HepG2 (cell line): ENCODE data around the gene ZBTB22. TPM values are rescaled to one million over a fixed set of nuclear protein-coding genes. Genes with fewer than 3 reads are reported as not detected.

Experiments used
- ATAC-seq: fragments of 200-7000 bp; cut with Tn5 transposase; 3 replicates; pipeline ENCODE4 v1.9.1; 2020; ENCODE audit warnings: mild to moderate bottlenecking, moderate library complexity
- BruUV-seq: library from RNA; stranded (reverse); fragments of 400-500 nt; replicated peaks from 2 replicates; lab custom pipeline; 2021; lab: Mats Ljungman, UMichigan
- CTCF ChIA-PET: fragments of 300-600 bp; formaldehyde crosslinking; extraction: SDS; loops from one replicate; lab custom pipeline; 2021; ENCODE audit warnings: low total read pairs, inconsistent platforms, low intra/inter-chr PET ratio; lab: Yijun Ruan, JAX
- POLR2A ChIA-PET: fragments of 350-600 bp; sonication (Branson Sonifier 250); formaldehyde crosslinking; loops from one replicate; lab custom pipeline; 2020; ENCODE audit warnings: antibody characterized with exemption, inconsistent platforms; lab: Yijun Ruan, JAX
- DNase-seq: peaks from one replicate; pipeline ENCODE4 v3.0.0-alpha.2; 2015; ENCODE audit warnings: low spot score
- FAIRE-seq: peaks from 3 replicates; lab custom pipeline; 2011; peaks lifted over from hg19 to GRCh38; lab: Jason Lieb, UNC
- H2AFZ ChIP-seq: one replicate; pipeline ENCODE4 v1.6.1; 2011; ENCODE audit warnings: low read length, inconsistent platforms
- H3K27ac ChIP-seq: fragments of 300-600 bp; 3 replicates; pipeline ENCODE4 v1.8.0; 2011; ENCODE audit warnings: mixed run types, mild to moderate bottlenecking, mixed read lengths, low read length, inconsistent platforms; ENCODE audit not compliant: insufficient read depth; ENCODE audit errors: extremely low read length
- H3K27me3 ChIP-seq, 2 experiments: fragments of 200-600 bp in 1 of 2; 2 replicates in 1 of 2; 3 replicates in 1 of 2; pipeline versions ENCODE4 v1.6.0 to v1.8.0; 2011; ENCODE audit warnings: low read length in 2 of 2, mild to moderate bottlenecking in 2 of 2, moderate library complexity in 2 of 2, inconsistent platforms in 1 of 2; ENCODE audit not compliant: insufficient read depth in 2 of 2, control insufficient read depth in 1 of 2
- H3K36me3 ChIP-seq, 2 experiments: fragments of 200-600 bp in 1 of 2; replicated peaks in 1 of 2; 2 replicates in 1 of 2; 3 replicates in 1 of 2; pipeline versions ENCODE4 v1.5.1 to v1.8.0; 2011; ENCODE audit warnings: low read length in 2 of 2, inconsistent platforms in 1 of 2; ENCODE audit not compliant: insufficient read depth in 2 of 2, control insufficient read depth in 1 of 2
- H3K4me1 ChIP-seq: 2 replicates; pipeline ENCODE4 v1.5.1; 2012; ENCODE audit warnings: low read length, inconsistent platforms; ENCODE audit not compliant: insufficient read depth
- H3K4me2 ChIP-seq: 2 replicates; pipeline ENCODE4 v1.6.0; 2011; ENCODE audit warnings: low read depth, low read length, inconsistent platforms
- H3K4me3 ChIP-seq, 3 experiments: fragments of 200-600 bp in 1 of 3; sonication (generic), shearing (Covaris generic) in 1 of 3; replicated peaks in 1 of 3; 2 replicates each; pipeline ENCODE4 v1.5.1; 2011 to 2016; ENCODE audit warnings: low read length in 3 of 3, inconsistent platforms in 2 of 3, low read depth in 2 of 3, mild to moderate bottlenecking in 2 of 3, control low read depth in 1 of 3, mixed read lengths in 1 of 3; ENCODE audit not compliant: insufficient read depth in 1 of 3
- H3K79me2 ChIP-seq: one replicate; pipeline ENCODE4 v1.6.1; 2011; ENCODE audit warnings: low read length, inconsistent platforms; ENCODE audit not compliant: insufficient read depth
- H3K9ac ChIP-seq: 2 replicates; pipeline ENCODE4 v1.6.0; 2011; ENCODE audit warnings: mild to moderate bottlenecking, low read depth, low read length, inconsistent platforms; ENCODE audit not compliant: insufficient read depth
- H3K9me3 ChIP-seq: 2 replicates; pipeline ENCODE4 v1.5.1; 2012; ENCODE audit warnings: mild to moderate bottlenecking, low read length
- H4K20me1 ChIP-seq: 2 replicates; pipeline ENCODE4 v1.6.0; 2011; ENCODE audit warnings: inconsistent platforms, mild to moderate bottlenecking, low read length, moderate library complexity; ENCODE audit not compliant: insufficient read depth
- ELF3 ChIP-seq: IDR thresholded peaks from 2 replicates; pipeline ENCODE4 v1.6.1; 2016; ENCODE audit warnings: missing genetic modification reagents, missing compliant biosample characterization
- HOXD1 ChIP-seq: sonication (generic); formaldehyde crosslinking; IDR thresholded peaks from 2 replicates; pipeline ENCODE4 v1.5.0; 2020; ENCODE audit warnings: missing genetic modification reagents
- JDP2 ChIP-seq: sonication (generic); formaldehyde crosslinking; IDR thresholded peaks from 2 replicates; pipeline ENCODE4 v1.8.1; 2022; ENCODE audit warnings: missing genetic modification reagents, borderline replicate concordance
- MBD4 ChIP-seq: IDR thresholded peaks from 2 replicates; pipeline ENCODE4 v1.6.1; 2012; ENCODE audit warnings: low read length, inconsistent platforms, borderline replicate concordance
- MEF2D ChIP-seq: sonication (generic); formaldehyde crosslinking; IDR thresholded peaks from 2 replicates; pipeline ENCODE4 v1.5.1; 2020; ENCODE audit warnings: mild to moderate bottlenecking, missing genetic modification reagents
- MIER2 ChIP-seq: IDR thresholded peaks from 2 replicates; pipeline ENCODE4 v1.6.1; 2016; ENCODE audit warnings: missing biosample characterization, missing genetic modification reagents
- POLR2A ChIP-seq, 2 experiments: IDR thresholded peaks; 2 replicates each; pipeline ENCODE4 v1.6.1; 2011; ENCODE audit warnings: low read depth in 2 of 2, low read length in 2 of 2, mild to moderate bottlenecking in 1 of 2, moderate library complexity in 1 of 2; ENCODE audit not compliant: insufficient read depth in 1 of 2
- POLR2AphosphoS2 ChIP-seq: IDR thresholded peaks from 2 replicates; pipeline ENCODE4 v1.6.1; 2011; ENCODE audit warnings: low read depth, low read length, improper control_type of control experiment
- POLR2AphosphoS5 ChIP-seq: IDR thresholded peaks from 2 replicates; pipeline ENCODE4 v1.6.1; 2012; ENCODE audit warnings: low read depth, low read length
- XBP1 ChIP-seq: sonication (generic); formaldehyde crosslinking; IDR thresholded peaks from 2 replicates; pipeline ENCODE4 v1.5.0; 2020; ENCODE audit warnings: missing genetic modification reagents
- ZNF335 ChIP-seq: sonication (generic); formaldehyde crosslinking; IDR thresholded peaks from 2 replicates; pipeline ENCODE4 v1.4.0; 2020; ENCODE audit warnings: missing genetic modification reagents
- ZNF569 ChIP-seq: sonication (generic); formaldehyde crosslinking; IDR thresholded peaks from 2 replicates; pipeline ENCODE4 v1.5.0; 2020; ENCODE audit warnings: mild to moderate bottlenecking, missing genetic modification reagents, moderate library complexity, borderline replicate concordance
- in situ Hi-C: cut with HindIII; loops from 2 replicates; pipeline ENCODE4 v1.10.0; 2017; ENCODE audit warnings: low pct_unique_long_range_greater_than_20kb; ENCODE audit not compliant: extremely low pct_ligation_motif_present
- intact Hi-C: fragments of 100-400 bp; cut with micrococcal nuclease; formaldehyde crosslinking; loops from one replicate; pipeline ENCODE4 v1.10.0; 2022; ENCODE audit not compliant: unreplicated experiment
- polyA plus RNA-seq, 8 experiments: library from polyadenylated mRNA; depleted of rRNA in 3 of 8; stranded (reverse) in 7 of 8; unstranded in 1 of 8; fragments of >200 nt; fragmentation: Illumina TruSeq in 4 of 8; extraction: Trizol in 4 of 8; gene quantifications; 2 replicates each; pipeline versions ENCODE4 v1.2.1 to v1.2.3, GENCODE V29; 2011 to 2016; ENCODE audit warnings: low read depth in 4 of 8, missing spikeins in 1 of 8, mixed read lengths in 1 of 8; ENCODE audit not compliant: insufficient read depth in 1 of 8
- total RNA-seq, 5 experiments: library from RNA; depleted of rRNA; stranded (reverse); fragments of >200 nt; fragmentation: Illumina TruSeq; extraction: Trizol; gene quantifications; 2 replicates each; pipeline ENCODE4 v1.2.3, GENCODE V29; 2016; ENCODE audit warnings: low read depth in 1 of 5

The ZBTB22 gene
- total and polyA plus RNA-seq, 2 of the 13 experiments (the other 11 are each of a cell fraction or from before 2014, with no cell fraction given), result 8.0 to 10.6 TPM

DNA sequence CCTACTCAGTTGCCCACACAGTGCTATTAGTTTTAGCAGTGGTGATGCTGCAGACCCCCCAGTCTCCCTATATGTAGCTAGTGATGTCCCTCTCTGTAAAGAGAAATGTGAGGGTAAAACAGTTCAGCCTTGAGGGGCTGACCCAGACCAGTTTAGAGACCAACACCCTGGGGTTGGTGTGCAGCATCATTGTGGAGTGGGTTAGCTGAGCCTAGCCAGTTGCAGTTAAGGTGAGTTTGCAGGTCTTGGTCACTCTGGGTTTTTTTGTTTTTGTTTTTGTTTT is 41.0 kb downstream of the ZBTB22 start:
- no peak for DNase-seq
- H3K9me3 ChIP-seq, result no peaks in the 10 kb centered on the region
- no peak for FAIRE-seq
- no peaks in the 10 kb centered on the region; a peak in 1 of 5 replicates for H3K27me3 ChIP-seq
- POLR2A ChIA-PET, result interaction anchor here (1.6 to 3.5 kb wide), 6 partner anchors 13 to 77 kb away, joined by 4 to 17 read pairs (median 11); partner anchors contain the start of genes PFDN6, RGL2 and WDR46
- peaks cover 33% of the 10 kb centered on the region for H4K20me1 ChIP-seq
- H3K79me2 ChIP-seq, result peaks cover 35% of the 10 kb centered on the region
- peaks cover 20 to 55% of the 10 kb centered on the region in 2 experiments for H3K36me3 ChIP-seq
- no peak overlapping the region for H2AFZ ChIP-seq
- TF ChIP-seq MEF2D (CRISPR knock-in tag) (no peak), POLR2A (IDR thresholded peaks at IDR 0.05; ENCODE audit: insufficient read depth in 1 of 2, low read depth in 2 of 2, low read length in 2 of 2) (peak in 1 of 2 experiments; percentile 12; a peak in 2 of 4 replicates), JDP2 (CRISPR knock-in tag) (no peak), POLR2AphosphoS5 (peak; percentile 57; the same call in 1 of the 2 replicates), HOXD1 (CRISPR knock-in tag) (no peak), ZNF569 (no peak), ELF3 (no peak), XBP1 (CRISPR knock-in tag) (no peak), ZNF335 (no peak), POLR2AphosphoS2 (peak; percentile 78; the same call in 1 of the 2 replicates), MIER2 (CRISPR knock-in tag) (no peak), MBD4 (0 out of 2 replicates have a peak, but pooled peaks have one; percentile 62)
- TF ChIP-seq, all 625 proteins: peak for 4
- CTCF ChIA-PET, result interaction anchor here (1.3 kb wide), 1 partner anchor 130 kb away, joined by 4 read pairs; no protein-coding TSS in a partner anchor
- BruUV-seq, result no TSS peak
- in situ Hi-C loops (loop anchor here (25.0 kb wide), 1 partner anchor 136 kb away; the partner anchor contains the start of genes CUTA, PHF1 and SYNGAP1), intact Hi-C loops (no loop called here)
- peaks cover 31% of the 10 kb centered on the region for H3K4me1 ChIP-seq
- H3K9ac ChIP-seq, result no peak overlapping the region
- no peak overlapping the region for H3K4me2 ChIP-seq
- H3K27ac ChIP-seq, result no peak overlapping the region
- no peak overlapping the region for H3K4me3 ChIP-seq
- ATAC-seq, result no peak
